ENCODE results near the gene METTL16. TPM values are rescaled to one million over a fixed set of nuclear protein-coding genes. Genes with fewer than 3 reads are reported as not detected.

The METTL16 gene
- total and polyA plus RNA-seq, 2 of the 8 experiments (the other 6 are each of a cell fraction or from before 2014, with no cell fraction given): 22.8 to 59.4 TPM

DNA sequence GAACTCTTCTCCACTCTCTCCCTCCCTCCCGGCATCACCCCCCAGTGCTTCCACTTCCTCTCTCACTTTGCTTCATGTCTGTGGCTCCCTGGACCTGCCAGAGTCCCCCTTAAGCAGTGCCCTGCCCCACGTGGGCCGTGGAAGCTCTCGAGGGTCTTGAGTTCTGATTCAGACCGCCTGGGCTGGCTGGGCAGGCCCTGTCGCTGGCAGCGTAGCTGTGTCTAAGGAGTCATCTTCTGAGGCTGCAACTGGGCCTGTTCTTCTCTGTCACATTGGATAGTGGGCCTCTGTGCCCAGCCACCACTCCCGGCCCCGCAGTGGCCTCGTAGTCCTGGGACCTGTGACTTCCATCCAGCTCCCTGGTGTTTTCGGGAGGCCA, 141.5 kb downstream of the METTL16 start:
- Histone ChIP-seq H3K9me3 (ENCODE audit: insufficient read depth in 2 of 2, low read depth in 1 of 2, low read length in 1 of 2) (no peaks in the 10 kb centered on the region), H3K27ac (ENCODE audit: low read depth, low read length) (no peak overlapping the region), H4K20me1 (replicated peaks in 1 of 2; ENCODE audit: control insufficient read depth in 1 of 2, insufficient read depth in 2 of 2, low read length in 2 of 2) (peaks cover 2 to 3% of the 10 kb centered on the region in 2 experiments), H4K5ac (ENCODE audit: insufficient read length, low read depth, low read length) (no peak overlapping the region), H3K4me3 (ENCODE audit: extremely low read depth in 1 of 4, insufficient read depth in 2 of 4, low read depth in 3 of 4, low read length in 4 of 4) (no peak overlapping the region), H2BK15ac (ENCODE audit: low read length) (no peak overlapping the region; the same call in 1 of the 2 replicates), H3K4me1 (replicated peaks in 1 of 4; ENCODE audit: control insufficient read depth in 3 of 4, insufficient read depth in 4 of 4, low read length in 3 of 4) (peaks cover 0 to 12% (median 5%) of the 10 kb centered on the region in 4 experiments; a peak in 3 of 7 replicates), H2BK120ac (replicated peaks; ENCODE audit: low read depth, low read length) (no peak overlapping the region), H2BK12ac (ENCODE audit: low read depth, low read length) (no peak overlapping the region), H3K36me3 (ENCODE audit: control insufficient read depth in 2 of 4, insufficient read depth in 4 of 4, low read length in 3 of 4) (peaks cover 0 to 9% (median 5%) of the 10 kb centered on the region in 4 experiments; a peak in 4 of 8 replicates), H3K9ac (replicated peaks in 1 of 4; ENCODE audit: extremely low read depth in 1 of 4, low read depth in 3 of 4, low read length in 3 of 4) (no peak overlapping the region; a peak in 1 of 7 replicates), H4K91ac (replicated peaks; ENCODE audit: insufficient read length, low read length) (no peak overlapping the region), H2AFZ (ENCODE audit: low read length) (no peak overlapping the region), H2BK5ac (ENCODE audit: low read depth, low read length) (peak overlapping the region; percentile 44; the same call in 1 of the 2 replicates), H3K79me1 (ENCODE audit: low read depth, low read length) (no peaks in the 10 kb centered on the region), H3K14ac (ENCODE audit: insufficient read length) (no peak overlapping the region), H3K4ac (replicated peaks; ENCODE audit: insufficient read length, low read depth, low read length) (no peak overlapping the region), H4K8ac (ENCODE audit: extremely low read depth, insufficient read depth, low read length) (no peak overlapping the region), H3K79me2 (ENCODE audit: control insufficient read depth in 1 of 2, insufficient read depth in 2 of 2, low read length in 2 of 2) (no peaks in the 10 kb centered on the region), H3K4me2 (ENCODE audit: insufficient read depth in 1 of 2, low read depth in 2 of 2, low read length in 2 of 2) (no peak overlapping the region; a peak in 1 of 4 replicates), H3K27me3 (replicated peaks in 1 of 4; ENCODE audit: control insufficient read depth in 3 of 4, extremely low read depth in 1 of 4, insufficient read depth in 3 of 4, low read length in 3 of 4) (no peaks in the 10 kb centered on the region), H2AK5ac (ENCODE audit: low read depth, low read length) (no peak overlapping the region), H2BK20ac (ENCODE audit: low read length) (no peak overlapping the region), H3K23me2 (ENCODE audit: low read depth, low read length) (no peaks in the 10 kb centered on the region), H3K18ac (ENCODE audit: extremely low read depth, low read length) (no peak overlapping the region), H3K23ac (ENCODE audit: insufficient read length) (no peak overlapping the region), H3K56ac (replicated peaks; ENCODE audit: insufficient read length, low read depth, low read length) (no peak overlapping the region)
- ChIA-PET CTCF (ENCODE audit: partially characterized antibody) (interaction anchor here (0.6 to 13.4 kb wide), 21 partner anchors 8 to 316 kb away, joined by 3 to 209 read pairs (median 4); partner anchors contain the start of gene TSR1), POLR2A (ENCODE audit: partially characterized antibody) (interaction anchor here (0.7 to 5.7 kb wide), 12 partner anchors 9 to 353 kb away, joined by 3 to 34 read pairs (median 4); partner anchors contain the start of genes SGSM2, SMG6, SRR and TSR1)
- FAIRE-seq: no peak
- WGBS, 2 experiments (ENCODE audit: extremely low coverage in 1 of 2, insufficient coverage in 1 of 2, insufficient read length in 1 of 2, insufficient replicate concordance in 2 of 2, low coverage in 1 of 2, low lambda C conversion rate in 2 of 2, missing lambda C conversion rate in 1 of 2): 73% methylated on average over 11 of the region's 11 CpGs; no CpG with 5 or more reads in 1 of the 2 experiments
- DNase-seq (ENCODE audit: low read depth in 1 of 2, low spot score in 2 of 2): no peak
- TF ChIP-seq SUZ12 (IDR thresholded peaks at IDR 0.05; ENCODE audit: low read length) (no peak), EP300 (IDR thresholded peaks at IDR 0.05; ENCODE audit: borderline replicate concordance in 1 of 2, low read depth in 2 of 2, low read length in 2 of 2) (no peak), CTBP2 (IDR thresholded peaks at IDR 0.05; ENCODE audit: borderline replicate concordance, insufficient read depth, insufficient read length, low read length) (no peak), GTF2F1 (IDR thresholded peaks at IDR 0.05; ENCODE audit: borderline replicate concordance, low read depth, low read length) (no peak), SP1 (IDR thresholded peaks at IDR 0.05; ENCODE audit: low read depth, low read length) (no peak), TAF1 (IDR thresholded peaks at IDR 0.05; ENCODE audit: low read depth, low read length) (no peak), BRCA1 (IDR thresholded peaks at IDR 0.05; ENCODE audit: low read depth, low read length) (no peak)
